Breast epithelium (tissue), 3 donors: ENCODE measurements around the gene CNTN1.

ENCODE experiments used
- POLR2A ChIP-seq: fragments of 450-650 bp; IDR thresholded peaks from one replicate; pipeline ENCODE4 v1.6.1; 2016; ENCODE audit warnings: antibody characterized with exemption, mild to moderate bottlenecking, moderate library complexity
- POLR2AphosphoS5 ChIP-seq, 3 donors: sonication (generic); formaldehyde crosslinking; IDR thresholded peaks; one replicate each; pipeline ENCODE4 v1.6.1; 2017; ENCODE audit warnings: antibody characterized with exemption in 3 of 3
- TF ChIP-seq, protein P1 (sequence below), 3 donors: fragments of 450-650 bp; IDR thresholded peaks; one replicate each; pipeline ENCODE4 v1.5.1; 2016 to 2017; ENCODE audit warnings: antibody characterized with exemption in 3 of 3, mild to moderate bottlenecking in 3 of 3, moderate library complexity in 3 of 3

GRCh38 chr12:40831916-40832315, 139.7 kb downstream of the CNTN1 start:
- TF ChIP-seq POLR2AphosphoS5 (IDR thresholded peaks at IDR 0.05) (no peak), POLR2A (no peak)
- TF ChIP-seq, protein P1, sequence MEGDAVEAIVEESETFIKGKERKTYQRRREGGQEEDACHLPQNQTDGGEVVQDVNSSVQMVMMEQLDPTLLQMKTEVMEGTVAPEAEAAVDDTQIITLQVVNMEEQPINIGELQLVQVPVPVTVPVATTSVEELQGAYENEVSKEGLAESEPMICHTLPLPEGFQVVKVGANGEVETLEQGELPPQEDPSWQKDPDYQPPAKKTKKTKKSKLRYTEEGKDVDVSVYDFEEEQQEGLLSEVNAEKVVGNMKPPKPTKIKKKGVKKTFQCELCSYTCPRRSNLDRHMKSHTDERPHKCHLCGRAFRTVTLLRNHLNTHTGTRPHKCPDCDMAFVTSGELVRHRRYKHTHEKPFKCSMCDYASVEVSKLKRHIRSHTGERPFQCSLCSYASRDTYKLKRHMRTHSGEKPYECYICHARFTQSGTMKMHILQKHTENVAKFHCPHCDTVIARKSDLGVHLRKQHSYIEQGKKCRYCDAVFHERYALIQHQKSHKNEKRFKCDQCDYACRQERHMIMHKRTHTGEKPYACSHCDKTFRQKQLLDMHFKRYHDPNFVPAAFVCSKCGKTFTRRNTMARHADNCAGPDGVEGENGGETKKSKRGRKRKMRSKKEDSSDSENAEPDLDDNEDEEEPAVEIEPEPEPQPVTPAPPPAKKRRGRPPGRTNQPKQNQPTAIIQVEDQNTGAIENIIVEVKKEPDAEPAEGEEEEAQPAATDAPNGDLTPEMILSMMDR (IDR thresholded peaks at IDR 0.05) = no peak
